K562 (cell line): ENCODE measurements around the gene LRRC15. TPM values are rescaled to one million over a fixed set of nuclear protein-coding genes. Genes with fewer than 3 reads are reported as not detected.

ENCODE experiments used
- ATAC-seq: fragments of 200-7000 bp; cut with Tn5 transposase; 3 replicates; pipeline ENCODE4 v1.9.1; 2020; ENCODE audit warnings: moderate library complexity
- BruUV-seq: library from RNA; stranded (reverse); fragments of 400-500 nt; replicated peaks from 2 replicates; lab custom pipeline; 2021; lab: Mats Ljungman, UMichigan
- CTCF ChIA-PET: fragments of 300-600 bp; formaldehyde crosslinking; extraction: SDS; loops from one replicate; lab custom pipeline; 2021; ENCODE audit warnings: low intra/inter-chr PET ratio; lab: Yijun Ruan, JAX
- POLR2A ChIA-PET: fragments of 300-600, 350-650 bp; sonication (Branson Sonifier 250); formaldehyde crosslinking; extraction: SDS; loops from one replicate; lab custom pipeline; 2021; ENCODE audit warnings: antibody characterized with exemption, inconsistent platforms; lab: Yijun Ruan, JAX
- DNase-seq, 4 experiments: peaks; one replicate each; pipeline versions ENCODE4 v3.0.0 to v3.0.0-alpha.2; 2011 to 2018; ENCODE audit warnings: low spot score in 3 of 4, mixed read lengths in 3 of 4; ENCODE audit errors: extremely low read depth in 1 of 4
- FAIRE-seq: peaks from 2 replicates; lab custom pipeline; 2011; peaks lifted over from hg19 to GRCh38; lab: Jason Lieb, UNC
- H2AFZ ChIP-seq: 2 replicates; pipeline ENCODE4 v1.6.0; 2011; ENCODE audit warnings: low read depth, low read length, control low read depth, inconsistent platforms
- H3K27ac ChIP-seq: fragments of 200-600 bp; 3 replicates; pipeline ENCODE4 v1.8.0; 2011; ENCODE audit warnings: low read depth, mild to moderate bottlenecking, control low read depth, inconsistent platforms, low read length, moderate library complexity, mixed read lengths; ENCODE audit errors: extremely low read depth
- H3K27me3 ChIP-seq, 2 experiments: fragments of 300-600 bp in 1 of 2; 2 replicates in 1 of 2; 3 replicates in 1 of 2; pipeline versions ENCODE4 v1.6.0 to v1.8.0; 2011; ENCODE audit warnings: inconsistent platforms in 2 of 2, low read length in 2 of 2, mild to moderate bottlenecking in 1 of 2, mixed read lengths in 1 of 2, moderate library complexity in 1 of 2; ENCODE audit not compliant: control insufficient read depth in 2 of 2, insufficient read depth in 2 of 2
- H3K36me3 ChIP-seq: fragments of 300-600 bp; 3 replicates; pipeline ENCODE4 v1.8.0; 2011; ENCODE audit warnings: mild to moderate bottlenecking, low read length, inconsistent platforms; ENCODE audit not compliant: control insufficient read depth, insufficient read depth
- H3K4me1 ChIP-seq, 2 experiments: fragments of 200-600 bp in 1 of 2; replicated peaks in 1 of 2; 2 replicates in 1 of 2; 3 replicates in 1 of 2; pipeline versions ENCODE4 v1.5.1 to v1.8.0; 2011; ENCODE audit warnings: inconsistent platforms in 2 of 2, low read length in 2 of 2, mild to moderate bottlenecking in 1 of 2, mixed read lengths in 1 of 2, moderate library complexity in 1 of 2; ENCODE audit not compliant: control insufficient read depth in 2 of 2, insufficient read depth in 2 of 2
- H3K4me2 ChIP-seq: 2 replicates; pipeline ENCODE4 v1.6.1; 2011; ENCODE audit warnings: low read length, control low read depth, inconsistent platforms, mixed read lengths; ENCODE audit not compliant: insufficient read depth
- H3K4me3 ChIP-seq: fragments of 200-600 bp; sonication (generic), shearing (Covaris generic); 2 replicates; pipeline ENCODE4 v1.5.1; 2016; ENCODE audit warnings: control low read depth, inconsistent platforms
- H3K79me2 ChIP-seq: fragments of 200-600 bp; 3 replicates; pipeline ENCODE4 v1.8.0; 2011; ENCODE audit warnings: low read length, inconsistent platforms; ENCODE audit not compliant: control insufficient read depth, insufficient read depth
- H3K9ac ChIP-seq, 2 experiments: 2 replicates each; pipeline versions ENCODE4 v1.6.0 to v1.6.1; 2011; ENCODE audit warnings: low read depth in 2 of 2, low read length in 2 of 2, control low read depth in 1 of 2, inconsistent platforms in 1 of 2, mild to moderate bottlenecking in 1 of 2, mixed read lengths in 1 of 2; ENCODE audit not compliant: insufficient read depth in 1 of 2
- H3K9me1 ChIP-seq: one replicate; pipeline ENCODE4 v1.6.0; 2011; ENCODE audit warnings: inconsistent platforms, mild to moderate bottlenecking, low read length, moderate library complexity; ENCODE audit not compliant: control insufficient read depth, insufficient read depth
- H3K9me3 ChIP-seq: replicated peaks from 2 replicates; pipeline ENCODE4 v1.5.1; 2011; ENCODE audit warnings: low read depth, low read length, inconsistent platforms; ENCODE audit not compliant: control insufficient read depth, insufficient read depth
- H4K20me1 ChIP-seq: replicated peaks from 2 replicates; pipeline ENCODE4 v1.6.1; 2011; ENCODE audit warnings: low read length, inconsistent platforms, mixed read lengths; ENCODE audit not compliant: control insufficient read depth, insufficient read depth
- HBP1 ChIP-seq: fragments of 450-650 bp; formaldehyde crosslinking; IDR thresholded peaks from 2 replicates; pipeline ENCODE4 v1.4.0; 2022; ENCODE audit warnings: missing genetic modification characterization
- HMBOX1 ChIP-seq: sonication (generic); IDR thresholded peaks from 2 replicates; pipeline ENCODE4 v1.6.1; 2016
- NFIC ChIP-seq: fragments of 450-650 bp; IDR thresholded peaks from 2 replicates; pipeline ENCODE4 v1.6.1; 2017; ENCODE audit warnings: mild to moderate bottlenecking, inconsistent platforms
- PBX2 ChIP-seq, 2 experiments: IDR thresholded peaks in 1 of 2; conservative IDR thresholded peaks in 1 of 2; 2 replicates each; pipeline ENCODE4 v1.6.1; 2016; ENCODE audit warnings: low read depth in 2 of 2, mild to moderate bottlenecking in 1 of 2, missing compliant biosample characterization in 1 of 2, missing genetic modification characterization in 1 of 2, moderate library complexity in 1 of 2
- SETDB1 ChIP-seq: IDR thresholded peaks from one replicate; pipeline ENCODE4 v1.6.1; 2012; ENCODE audit warnings: low read length, control low read depth, inconsistent platforms
- SIN3B ChIP-seq: fragments of 450-650 bp; IDR thresholded peaks from 2 replicates; pipeline ENCODE4 v1.6.1; 2017; ENCODE audit warnings: low read depth, mild to moderate bottlenecking, moderate library complexity
- SOX6 ChIP-seq: fragments of 450-650 bp; IDR thresholded peaks from 2 replicates; pipeline ENCODE4 v1.6.1; 2014; ENCODE audit warnings: mild to moderate bottlenecking
- TARDBP ChIP-seq: fragments of 450-650 bp; IDR thresholded peaks from 2 replicates; pipeline ENCODE4 v1.6.1; 2016
- ZC3H11A ChIP-seq: IDR thresholded peaks from 2 replicates; pipeline ENCODE4 v1.6.1; 2012; ENCODE audit warnings: low read depth, low read length, improper control_type of control experiment
- ZC3H8 ChIP-seq: fragments of 450-650 bp; IDR thresholded peaks from 2 replicates; pipeline ENCODE4 v1.6.1; 2017
- ZEB2 ChIP-seq: fragments of 450-650 bp; IDR thresholded peaks from 2 replicates; pipeline ENCODE4 v1.6.1; 2016
- ZNF592 ChIP-seq: fragments of 450-650 bp; IDR thresholded peaks from 2 replicates; pipeline ENCODE4 v1.6.1; 2017; ENCODE audit warnings: antibody characterized with exemption, mild to moderate bottlenecking
- ZNF717 ChIP-seq: fragments of 250-450 bp; sonication (Bioruptor Pico); IDR thresholded peaks from 2 replicates; pipeline ENCODE4 v1.5.0; 2021
- WGBS: fragments of 100-300 bp; shearing (Covaris generic); methylation state at CpG from one replicate; pipeline ENCODE4 v1.1.6; 2016; ENCODE audit warnings: low coverage, mixed read lengths; ENCODE audit not compliant: insufficient coverage; ENCODE audit errors: missing lambda C conversion rate; 5-methylcytosine and 5-hydroxymethylcytosine counted together
- in situ Hi-C: fragments of 300-500 bp; cut with MboI; formaldehyde crosslinking; loops from 4 replicates; pipeline ENCODE4 v1.15.0; 2018; ENCODE audit warnings: inconsistent platforms, mixed read lengths
- intact Hi-C: fragments of 100-400 bp; cut with micrococcal nuclease; formaldehyde crosslinking; loops from 2 replicates; pipeline ENCODE4 v1.14.2; 2022
- polyA plus RNA-seq, 8 experiments: library from polyadenylated mRNA; depleted of rRNA in 4 of 8; stranded (reverse) in 5 of 8; unstranded in 3 of 8; fragments of >200 nt; fragmentation: Nextera tagmentation in 2 of 8; fragmentation: Illumina TruSeq in 1 of 8; extraction: Ambion mirVana in 2 of 8; extraction: Trizol in 1 of 8; gene quantifications; 2 replicates each; pipeline versions ENCODE4 v1.2.1 to v1.2.3, GENCODE V29; 2011 to 2014; ENCODE audit warnings: inconsistent platforms in 1 of 8, missing spikeins in 1 of 8
- total RNA-seq, 7 experiments: library from RNA; depleted of rRNA in 6 of 7; stranded (reverse); fragments of >200 nt in 6 of 7; fragmentation: Illumina TruSeq in 2 of 7; extraction: Trizol in 2 of 7; gene quantifications; 2 replicates each; pipeline versions ENCODE4 v1.2.1 to v1.2.3, GENCODE V29; 2011 to 2021; ENCODE audit warnings: low replicate concordance in 1 of 7

Gene LRRC15
- total and polyA plus RNA-seq, 9 of the 15 experiments (the other 6 are each of a cell fraction or from before 2014, with no cell fraction given) = not detected

GRCh38 chr3:194357681-194358080 lies 11.9 kb downstream of the LRRC15 start:
- no peak for ATAC-seq
- peaks cover 64 to 68% of the 10 kb centered on the region in 2 experiments for H3K27me3 ChIP-seq
- CTCF ChIA-PET = no interaction called here
- TF ChIP-seq HBP1 (no peak), NFIC (no peak), PBX2 (CRISPR knock-in tag; IDR thresholded peaks at IDR 0.05; ENCODE audit: low read depth) (no peak), PBX2 (tag; conservative IDR thresholded peaks at IDR 0.05; ENCODE audit: low read depth) (no peak), ZC3H8 (no peak), TARDBP (no peak), ZEB2 (no peak), SIN3B (no peak), ZNF592 (no peak), ZC3H11A (no peak), HMBOX1 (no peak), SETDB1 (no peak), SOX6 (no peak), ZNF717 (no peak)

More at GRCh38 chr3:194357681-194358080, 11.9 kb downstream of the LRRC15 start:
- POLR2A ChIA-PET = interaction anchor here (0.6 kb wide), 1 partner anchor 47 kb away, joined by 4 read pairs; no protein-coding TSS in a partner anchor
- Histone ChIP-seq H4K20me1 (peaks cover 5% of the 10 kb centered on the region; the same call in 1 of the 2 replicates), H3K36me3 (no peaks in the 10 kb centered on the region), H2AFZ (no peak overlapping the region), H3K79me2 (no peaks in the 10 kb centered on the region), H3K9me3 (no peaks in the 10 kb centered on the region), H3K27ac (no peak overlapping the region), H3K4me3 (no peak overlapping the region), H3K4me2 (no peak overlapping the region), H3K9me1 (no peaks in the 10 kb centered on the region), H3K4me1 (no peaks in the 10 kb centered on the region), H3K9ac (no peak overlapping the region)
- BruUV-seq = no TSS peak
- WGBS = 4% methylated on average over 11 of the region's 11 CpGs
- no peak for FAIRE-seq
- in situ Hi-C loops (no loop called here), intact Hi-C loops (no loop called here)
- DNase-seq = no peak
